Purkinje cell (primary cell): ENCODE results near the gene UPF2. TPM values are rescaled to one million over a fixed set of nuclear protein-coding genes. Genes with fewer than 3 reads are reported as not detected.

Experiments used
- polyA plus RNA-seq: library from polyadenylated mRNA; unstranded; fragments of >200 nt; fragmentation: Nextera tagmentation; gene quantifications from 2 replicates; pipeline ENCODE4 v1.2.1, GENCODE V29; 2014

UPF2 gene
- 28.3 and 28.4 TPM in 2 replicates for polyA plus RNA-seq

GRCh38 chr10:12042797-12043651 lies at the start of gene UPF2:
TSS of gene UPF2 (minus strand) at chr10:12042809. CDS start at chr10:12035423, 7,386 bp downstream.

GRCh38 chr10:12068449-12069269 lies 26.1 kb upstream of the UPF2 start, which contains the start of gene DHTKD1:
TSS of gene DHTKD1 (plus strand) at chr10:12068954. CDS start at chr10:12069034, 80 bp downstream.

Other genes starting within 250 kb of the UPF2 start
- gene PROSER2, start 219.5 kb downstream of the UPF2 start, polyA plus RNA-seq: 0.26 and 0.55 TPM in 2 replicates
- 4.0 and 4.2 TPM in 2 replicates for gene DHTKD1, start 26.1 kb upstream of the UPF2 start, polyA plus RNA-seq
- 36.1 and 44.2 TPM in 2 replicates for gene SEC61A2, start 86.9 kb upstream of the UPF2 start, polyA plus RNA-seq
- 60.5 and 77.6 TPM in 2 replicates for gene NUDT5, start 153.1 kb upstream of the UPF2 start, polyA plus RNA-seq
- 96.9 and 166 TPM in 2 replicates for gene CDC123, start 153.4 kb upstream of the UPF2 start, polyA plus RNA-seq